ENCODE data around the gene TSPAN4.

The TSPAN4 gene

GRCh38 chr11:862081-862661 is 19.5 kb downstream of the TSPAN4 start (continued):
- TF ChIP-seq BCL11A (tag by site-specific recombination; IDR thresholded peaks at IDR 0.05; ENCODE audit: low read depth): peak; percentile 51; the same call in 1 of the 2 replicates
- no peak for TF ChIP-seq ZNF48 (tag by site-specific recombination; IDR thresholded peaks at IDR 0.05)

DNA sequence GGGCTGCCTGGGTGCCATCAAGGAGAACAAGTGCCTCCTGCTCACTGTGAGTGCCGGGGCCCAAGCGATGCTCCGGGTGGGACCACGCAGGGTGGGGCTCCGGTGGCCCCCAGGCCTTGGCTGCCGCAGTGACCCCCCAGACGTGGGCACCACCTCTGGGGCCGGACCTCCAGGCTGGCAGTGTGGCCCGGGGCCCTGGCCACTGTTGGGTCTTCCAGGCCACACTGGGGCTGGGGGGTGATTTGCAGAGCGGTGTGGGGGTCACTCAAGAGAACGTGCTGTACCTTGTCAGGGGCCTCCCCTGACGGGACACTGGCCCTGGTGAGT is 20.0 kb downstream of the TSPAN4 start:
- H3K4me1 ChIP-seq (ENCODE audit: control insufficient read depth, insufficient read depth, low read length): no peaks in the 10 kb centered on the region
- H3K36me3 ChIP-seq (ENCODE audit: control insufficient read depth in 2 of 2, insufficient read depth in 1 of 2, low read length in 2 of 2): peaks cover 0 to 9% of the 10 kb centered on the region in 2 experiments; a peak in 1 of 3 replicates
- ChIA-PET POLR2A (no interaction called here), CTCF (interaction anchor here (1.3 kb wide), 1 partner anchor 189 kb away, joined by 3 read pairs; no protein-coding TSS in a partner anchor)
- no peaks in the 10 kb centered on the region for H3K9me3 ChIP-seq (ENCODE audit: control insufficient read depth, insufficient read depth, low read depth, low read length)
- no peak overlapping the region for H3K4me3 ChIP-seq (ENCODE audit: low read depth, low read length)
- TF ChIP-seq BCL6B (tag by site-specific recombination; IDR thresholded peaks at IDR 0.05): no peak
- no peak for TF ChIP-seq SCRT1 (tag by site-specific recombination; IDR thresholded peaks at IDR 0.05; ENCODE audit: borderline replicate concordance)
- no peak for TF ChIP-seq ZNF394 (tag by site-specific recombination; IDR thresholded peaks at IDR 0.05; ENCODE audit: borderline replicate concordance)
- TF ChIP-seq, protein P1, sequence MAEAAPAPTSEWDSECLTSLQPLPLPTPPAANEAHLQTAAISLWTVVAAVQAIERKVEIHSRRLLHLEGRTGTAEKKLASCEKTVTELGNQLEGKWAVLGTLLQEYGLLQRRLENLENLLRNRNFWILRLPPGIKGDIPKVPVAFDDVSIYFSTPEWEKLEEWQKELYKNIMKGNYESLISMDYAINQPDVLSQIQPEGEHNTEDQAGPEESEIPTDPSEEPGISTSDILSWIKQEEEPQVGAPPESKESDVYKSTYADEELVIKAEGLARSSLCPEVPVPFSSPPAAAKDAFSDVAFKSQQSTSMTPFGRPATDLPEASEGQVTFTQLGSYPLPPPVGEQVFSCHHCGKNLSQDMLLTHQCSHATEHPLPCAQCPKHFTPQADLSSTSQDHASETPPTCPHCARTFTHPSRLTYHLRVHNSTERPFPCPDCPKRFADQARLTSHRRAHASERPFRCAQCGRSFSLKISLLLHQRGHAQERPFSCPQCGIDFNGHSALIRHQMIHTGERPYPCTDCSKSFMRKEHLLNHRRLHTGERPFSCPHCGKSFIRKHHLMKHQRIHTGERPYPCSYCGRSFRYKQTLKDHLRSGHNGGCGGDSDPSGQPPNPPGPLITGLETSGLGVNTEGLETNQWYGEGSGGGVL (tag by site-specific recombination; IDR thresholded peaks at IDR 0.05): no peak
- no peak for TF ChIP-seq ZNF621 (tag by site-specific recombination; IDR thresholded peaks at IDR 0.05)
- no peak for TF ChIP-seq MZF1 (tag by site-specific recombination; IDR thresholded peaks at IDR 0.05; ENCODE audit: borderline replicate concordance)
- TF ChIP-seq ZNF558 (tag by site-specific recombination; IDR thresholded peaks at IDR 0.05): no peak
- TF ChIP-seq, protein P2, sequence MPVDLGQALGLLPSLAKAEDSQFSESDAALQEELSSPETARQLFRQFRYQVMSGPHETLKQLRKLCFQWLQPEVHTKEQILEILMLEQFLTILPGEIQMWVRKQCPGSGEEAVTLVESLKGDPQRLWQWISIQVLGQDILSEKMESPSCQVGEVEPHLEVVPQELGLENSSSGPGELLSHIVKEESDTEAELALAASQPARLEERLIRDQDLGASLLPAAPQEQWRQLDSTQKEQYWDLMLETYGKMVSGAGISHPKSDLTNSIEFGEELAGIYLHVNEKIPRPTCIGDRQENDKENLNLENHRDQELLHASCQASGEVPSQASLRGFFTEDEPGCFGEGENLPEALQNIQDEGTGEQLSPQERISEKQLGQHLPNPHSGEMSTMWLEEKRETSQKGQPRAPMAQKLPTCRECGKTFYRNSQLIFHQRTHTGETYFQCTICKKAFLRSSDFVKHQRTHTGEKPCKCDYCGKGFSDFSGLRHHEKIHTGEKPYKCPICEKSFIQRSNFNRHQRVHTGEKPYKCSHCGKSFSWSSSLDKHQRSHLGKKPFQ (tag by site-specific recombination; IDR thresholded peaks at IDR 0.05): no peak
- no peak for TF ChIP-seq ZNF169 (tag by site-specific recombination; IDR thresholded peaks at IDR 0.05)
- no peak for TF ChIP-seq HOXD13 (CRISPR knock-in tag; IDR thresholded peaks at IDR 0.05; ENCODE audit: borderline replicate concordance)
- no peak for TF ChIP-seq BCL11A (tag by site-specific recombination; IDR thresholded peaks at IDR 0.05; ENCODE audit: low read depth)
- no peak for TF ChIP-seq ZNF658 (tag by site-specific recombination; IDR thresholded peaks at IDR 0.05)
- TF ChIP-seq ZNF350 (tag by site-specific recombination; IDR thresholded peaks at IDR 0.05): no peak
- no peak for TF ChIP-seq ZNF555 (tag by site-specific recombination; conservative IDR thresholded peaks at IDR 0.05)
- TF ChIP-seq SETDB1 (IDR thresholded peaks at IDR 0.05; ENCODE audit: insufficient read length, low read length): no peak
- H3K27ac ChIP-seq (ENCODE audit: extremely low read depth, low read depth, low read length): no peak overlapping the region

DNA sequence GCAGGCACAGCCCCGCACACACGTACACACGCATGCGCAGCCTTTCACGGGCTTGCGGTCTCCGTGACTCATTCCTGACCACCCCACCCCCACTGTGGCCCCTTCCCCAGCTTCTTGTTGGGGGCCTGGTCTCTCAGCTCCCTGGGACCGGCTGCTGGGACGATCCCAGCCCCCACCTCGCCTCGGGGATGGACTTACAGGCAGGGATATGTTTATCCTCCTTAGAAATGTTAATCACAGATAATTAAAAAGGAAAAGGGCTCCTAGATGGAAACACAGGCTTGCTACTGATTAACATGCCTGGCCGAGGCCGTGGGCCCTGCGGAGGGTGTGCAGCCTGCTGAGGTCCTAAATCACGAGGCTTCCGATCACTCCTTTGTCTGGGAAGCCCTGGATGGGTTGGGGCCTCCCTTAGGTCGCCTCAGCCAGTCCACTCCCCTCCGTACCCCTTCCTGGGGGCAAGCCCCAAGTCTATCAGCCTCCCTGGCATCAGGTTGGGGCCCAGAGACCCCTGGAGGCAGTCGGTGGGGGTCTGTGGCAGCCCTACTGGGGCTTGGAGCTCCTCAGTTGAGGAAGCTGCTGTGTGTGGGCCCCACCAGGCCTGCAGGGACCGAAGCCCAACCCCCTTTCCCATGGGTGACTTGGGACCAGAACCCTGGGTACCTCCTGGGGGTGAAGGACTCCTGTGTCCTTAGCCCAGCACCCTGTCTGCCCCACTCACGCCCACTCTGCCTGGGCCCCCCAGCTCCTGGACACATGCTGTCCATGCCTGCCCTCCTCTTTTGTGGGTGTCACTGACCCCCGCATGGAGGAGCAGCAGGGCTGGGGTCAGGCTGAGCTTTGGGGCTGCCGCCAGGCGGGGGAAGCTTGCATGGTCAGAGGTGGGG is 20.6 kb downstream of the TSPAN4 start:
- POLR2A ChIA-PET: no interaction called here
- no peaks in the 10 kb centered on the region for H3K9me3 ChIP-seq (ENCODE audit: control insufficient read depth, insufficient read depth, low read depth, low read length)
- peaks cover 0 to 12% of the 10 kb centered on the region in 2 experiments; a peak in 1 of 3 replicates for H3K36me3 ChIP-seq (ENCODE audit: control insufficient read depth in 2 of 2, insufficient read depth in 1 of 2, low read length in 2 of 2)
- H3K4me1 ChIP-seq (ENCODE audit: control insufficient read depth, insufficient read depth, low read length): no peaks in the 10 kb centered on the region
- H3K4me3 ChIP-seq (ENCODE audit: low read depth, low read length): no peak overlapping the region
- CTCF ChIA-PET: interaction anchor here (1.3 kb wide), 1 partner anchor 188 kb away, joined by 3 read pairs; no protein-coding TSS in a partner anchor
- no peak overlapping the region for H3K27ac ChIP-seq (ENCODE audit: extremely low read depth, low read depth, low read length)
- TF ChIP-seq ZFP69B (tag by site-specific recombination; IDR thresholded peaks at IDR 0.05) (peak; percentile 97), ZSCAN23 (tag by site-specific recombination; IDR thresholded peaks at IDR 0.05) (no peak), ZNF596 (tag by site-specific recombination; IDR thresholded peaks at IDR 0.05) (no peak), GLIS1 (tag by site-specific recombination; IDR thresholded peaks at IDR 0.05) (peak; percentile 83), ZIC2 (tag by site-specific recombination; IDR thresholded peaks at IDR 0.05) (peak; percentile 59; the same call in 1 of the 2 replicates), GLIS2 (tag by site-specific recombination; IDR thresholded peaks at IDR 0.05) (peak; percentile 55; the same call in 1 of the 2 replicates), ZNF585B (tag by site-specific recombination; IDR thresholded peaks at IDR 0.05) (no peak), ZNF521 (tag by site-specific recombination; IDR thresholded peaks at IDR 0.05) (no peak), SALL2 (tag by site-specific recombination; IDR thresholded peaks at IDR 0.05; ENCODE audit: borderline replicate concordance) (no peak)
- TF ChIP-seq, protein P3, sequence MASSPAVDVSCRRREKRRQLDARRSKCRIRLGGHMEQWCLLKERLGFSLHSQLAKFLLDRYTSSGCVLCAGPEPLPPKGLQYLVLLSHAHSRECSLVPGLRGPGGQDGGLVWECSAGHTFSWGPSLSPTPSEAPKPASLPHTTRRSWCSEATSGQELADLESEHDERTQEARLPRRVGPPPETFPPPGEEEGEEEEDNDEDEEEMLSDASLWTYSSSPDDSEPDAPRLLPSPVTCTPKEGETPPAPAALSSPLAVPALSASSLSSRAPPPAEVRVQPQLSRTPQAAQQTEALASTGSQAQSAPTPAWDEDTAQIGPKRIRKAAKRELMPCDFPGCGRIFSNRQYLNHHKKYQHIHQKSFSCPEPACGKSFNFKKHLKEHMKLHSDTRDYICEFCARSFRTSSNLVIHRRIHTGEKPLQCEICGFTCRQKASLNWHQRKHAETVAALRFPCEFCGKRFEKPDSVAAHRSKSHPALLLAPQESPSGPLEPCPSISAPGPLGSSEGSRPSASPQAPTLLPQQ (tag by site-specific recombination; IDR thresholded peaks at IDR 0.05): peak; percentile 97

All from HEK293 (cell line).